Measurements from ENCODE around the gene TMEM63C.

DNA sequence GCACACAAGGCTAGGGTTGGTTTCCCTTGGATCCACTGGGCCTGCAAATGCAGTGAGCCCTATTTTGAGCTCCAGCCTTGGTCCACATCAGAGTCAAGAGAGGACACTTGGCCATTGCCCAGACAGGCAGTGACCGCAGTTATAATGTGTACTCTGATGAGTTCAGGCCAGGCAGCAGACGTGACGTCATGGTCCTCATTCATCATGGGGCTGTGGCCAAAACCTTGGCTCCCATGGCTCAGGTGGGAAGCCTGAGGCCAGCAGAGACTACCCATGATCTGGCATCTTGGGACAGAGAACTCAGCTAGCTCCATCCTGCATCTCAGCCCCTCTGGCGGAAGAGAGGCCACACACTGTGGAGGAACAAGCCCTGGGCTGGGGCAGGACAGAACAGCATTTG lies 16.4 kb downstream of the TMEM63C start:
- TF ChIP-seq, protein P1, sequence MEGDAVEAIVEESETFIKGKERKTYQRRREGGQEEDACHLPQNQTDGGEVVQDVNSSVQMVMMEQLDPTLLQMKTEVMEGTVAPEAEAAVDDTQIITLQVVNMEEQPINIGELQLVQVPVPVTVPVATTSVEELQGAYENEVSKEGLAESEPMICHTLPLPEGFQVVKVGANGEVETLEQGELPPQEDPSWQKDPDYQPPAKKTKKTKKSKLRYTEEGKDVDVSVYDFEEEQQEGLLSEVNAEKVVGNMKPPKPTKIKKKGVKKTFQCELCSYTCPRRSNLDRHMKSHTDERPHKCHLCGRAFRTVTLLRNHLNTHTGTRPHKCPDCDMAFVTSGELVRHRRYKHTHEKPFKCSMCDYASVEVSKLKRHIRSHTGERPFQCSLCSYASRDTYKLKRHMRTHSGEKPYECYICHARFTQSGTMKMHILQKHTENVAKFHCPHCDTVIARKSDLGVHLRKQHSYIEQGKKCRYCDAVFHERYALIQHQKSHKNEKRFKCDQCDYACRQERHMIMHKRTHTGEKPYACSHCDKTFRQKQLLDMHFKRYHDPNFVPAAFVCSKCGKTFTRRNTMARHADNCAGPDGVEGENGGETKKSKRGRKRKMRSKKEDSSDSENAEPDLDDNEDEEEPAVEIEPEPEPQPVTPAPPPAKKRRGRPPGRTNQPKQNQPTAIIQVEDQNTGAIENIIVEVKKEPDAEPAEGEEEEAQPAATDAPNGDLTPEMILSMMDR (IDR thresholded peaks at IDR 0.05; ENCODE audit: low read length): no peak
- TF ChIP-seq EZH2 (IDR thresholded peaks at IDR 0.05; ENCODE audit: borderline replicate concordance, low read length): no peak

All from OCI-LY1 (cell line).